Skeletal muscle tissue (tissue), 4 donors: ENCODE data around the gene ZBTB6. TPM values are rescaled to one million over a fixed set of nuclear protein-coding genes. Genes with fewer than 3 reads are reported as not detected.
"Not testable (repeated sequence)": the region's sequence is repeated elsewhere in the genome, so short reads cannot be mapped to it uniquely, and the experiment has no call there.

Experiments used
- H3K27ac ChIP-seq: one replicate; pipeline ENCODE4 v1.7.0; 2013; ENCODE audit warnings: mild to moderate bottlenecking, low read depth, low read length, inconsistent platforms
- H3K27me3 ChIP-seq, 3 donors: one replicate each; pipeline ENCODE4 v1.7.0; 2013; ENCODE audit warnings: low read length in 3 of 3; ENCODE audit not compliant: control insufficient read depth in 3 of 3, insufficient read depth in 3 of 3
- H3K36me3 ChIP-seq, 3 donors: one replicate each; pipeline ENCODE4 v1.7.0; 2013; ENCODE audit warnings: low read length in 3 of 3; ENCODE audit not compliant: control insufficient read depth in 3 of 3, insufficient read depth in 3 of 3
- H3K4me1 ChIP-seq, 3 donors: one replicate each; pipeline ENCODE4 v1.7.0; 2013; ENCODE audit warnings: low read length in 3 of 3, mild to moderate bottlenecking in 3 of 3; ENCODE audit not compliant: control insufficient read depth in 3 of 3, insufficient read depth in 3 of 3
- H3K4me3 ChIP-seq, 3 donors: one replicate each; pipeline ENCODE4 v1.7.0; 2013; ENCODE audit warnings: low read length in 3 of 3
- H3K9ac ChIP-seq, 3 donors: one replicate each; pipeline ENCODE4 v1.7.0; 2013; ENCODE audit warnings: low read length in 3 of 3, mild to moderate bottlenecking in 3 of 3, moderate library complexity in 2 of 3, low read depth in 1 of 3
- H3K9me3 ChIP-seq, 3 donors: one replicate each; pipeline ENCODE4 v1.7.0; 2013; ENCODE audit warnings: low read length in 3 of 3; ENCODE audit not compliant: control insufficient read depth in 3 of 3
- total RNA-seq: library from RNA; depleted of rRNA; stranded (reverse); fragments of >200 nt; gene quantifications from one replicate; pipeline ENCODE4 v1.2.3, GENCODE V29; 2014
- donor health status: Osteomylitis.

The ZBTB6 gene
- total RNA-seq, 1 donor from 2014 or later: 20.4 TPM

- no peak overlapping the region for H3K9ac ChIP-seq
Measured at GRCh38 chr9:122900791-122901190, 12.3 kb downstream of the ZBTB6 start.

GRCh38 chr9:122897969-122898368 lies 15.2 kb downstream of the ZBTB6 start:
- Histone ChIP-seq H3K27ac (no peak overlapping the region), H3K27me3 (no peaks in the 10 kb centered on the region), H3K4me1 (peaks cover 0 to 8% (median under 1%) of the 10 kb centered on the region in 3 donors), H3K36me3 (peaks cover 5 to 8% (median 7%) of the 10 kb centered on the region in 3 donors), H3K9ac (no peak overlapping the region), H3K9me3 (no peaks in the 10 kb centered on the region), H3K4me3 (no peak overlapping the region)

More at GRCh38 chr9:122900791-122901190, 12.3 kb downstream of the ZBTB6 start:
- H3K36me3 ChIP-seq: peaks cover 0 to 4% (median 2%) of the 10 kb centered on the region in 3 donors
- H3K9me3 ChIP-seq: no peaks in the 10 kb centered on the region
- H3K27me3 ChIP-seq: no peaks in the 10 kb centered on the region
- no peak overlapping the region for H3K27ac ChIP-seq
- no peak overlapping the region for H3K4me3 ChIP-seq
- peaks cover 5 to 24% (median 12%) of the 10 kb centered on the region in 3 donors for H3K4me1 ChIP-seq

- Histone ChIP-seq H3K9me3 (no peaks in the 10 kb centered on the region), H3K4me3 (no peak overlapping the region), H3K4me1 (no peaks in the 10 kb centered on the region), H3K27ac (no peak overlapping the region), H3K36me3 (peaks cover 12 to 43% (median 29%) of the 10 kb centered on the region in 3 donors), H3K27me3 (no peaks in the 10 kb centered on the region), H3K9ac (no peak overlapping the region)
Measured at GRCh38 chr9:122888480-122888879, 24.6 kb downstream of the ZBTB6 start.

- H3K4me3 ChIP-seq: no peak overlapping the region
- no peaks in the 10 kb centered on the region for H3K27me3 ChIP-seq
- no peaks in the 10 kb centered on the region for H3K4me1 ChIP-seq
- H3K9me3 ChIP-seq: no peaks in the 10 kb centered on the region
- H3K9ac ChIP-seq: no peak overlapping the region
- no peak overlapping the region for H3K27ac ChIP-seq
- H3K36me3 ChIP-seq: peaks cover 21 to 46% (median 43%) of the 10 kb centered on the region in 3 donors
Measured at GRCh38 chr9:122883125-122883524, 30.0 kb downstream of the ZBTB6 start.

GRCh38 chr9:122879443-122879842 lies 33.7 kb downstream of the ZBTB6 start:
- no peak overlapping the region for H3K27ac ChIP-seq
- no peaks in the 10 kb centered on the region for H3K9me3 ChIP-seq
- no peak overlapping the region for H3K9ac ChIP-seq
- no peaks in the 10 kb centered on the region for H3K4me1 ChIP-seq
- H3K36me3 ChIP-seq: peaks cover 33 to 66% (median 64%) of the 10 kb centered on the region in 3 donors
- no peaks in the 10 kb centered on the region for H3K27me3 ChIP-seq
- H3K4me3 ChIP-seq: no peak overlapping the region

GRCh38 chr9:122875523-122875922 lies 37.6 kb downstream of the ZBTB6 start:
- Histone ChIP-seq H3K36me3 (peaks cover 23 to 55% (median 46%) of the 10 kb centered on the region in 3 donors), H3K9ac (no peak overlapping the region), H3K4me1 (no peaks in the 10 kb centered on the region), H3K9me3 (no peaks in the 10 kb centered on the region), H3K27me3 (no peaks in the 10 kb centered on the region), H3K4me3 (no peak overlapping the region), H3K27ac (no peak overlapping the region)

- not testable (repeated sequence) for H3K27ac ChIP-seq, H3K27me3 ChIP-seq, H3K4me1 ChIP-seq, H3K9ac ChIP-seq, H3K4me3 ChIP-seq, H3K9me3 ChIP-seq
- peaks cover 4 to 16% (median 14%) of the 10 kb centered on the region in 3 donors for H3K36me3 ChIP-seq
Measured at GRCh38 chr9:122867276-122867675, 45.8 kb downstream of the ZBTB6 start.

- Histone ChIP-seq H3K9ac (no peak overlapping the region), H3K27me3 (no peaks in the 10 kb centered on the region), H3K4me3 (no peak overlapping the region), H3K9me3 (no peaks in the 10 kb centered on the region), H3K36me3 (peaks cover 2 to 18% (median 13%) of the 10 kb centered on the region in 3 donors), H3K4me1 (no peaks in the 10 kb centered on the region), H3K27ac (no peak overlapping the region)
Measured at GRCh38 chr9:122866079-122866478, 47.0 kb downstream of the ZBTB6 start.

GRCh38 chr9:122865300-122865699 lies 47.8 kb downstream of the ZBTB6 start:
- no peaks in the 10 kb centered on the region for H3K9me3 ChIP-seq
- no peak overlapping the region for H3K4me3 ChIP-seq
- no peaks in the 10 kb centered on the region for H3K4me1 ChIP-seq
- H3K27me3 ChIP-seq: no peaks in the 10 kb centered on the region
- peak overlapping the region in 1 of 3 donors; percentile 32 for H3K9ac ChIP-seq
- peaks cover 2 to 12% (median 10%) of the 10 kb centered on the region in 3 donors for H3K36me3 ChIP-seq
- H3K27ac ChIP-seq: no peak overlapping the region

GRCh38 chr9:122863407-122863806 lies 49.7 kb downstream of the ZBTB6 start:
- Histone ChIP-seq H3K9me3 (no peaks in the 10 kb centered on the region), H3K4me1 (no peaks in the 10 kb centered on the region), H3K27me3 (no peaks in the 10 kb centered on the region), H3K4me3 (no peak overlapping the region), H3K36me3 (peaks cover 8 to 19% (median 16%) of the 10 kb centered on the region in 3 donors), H3K9ac (no peak overlapping the region), H3K27ac (no peak overlapping the region)
